Measurements from ENCODE around the gene CCDC13.

CCDC13 gene

DNA sequence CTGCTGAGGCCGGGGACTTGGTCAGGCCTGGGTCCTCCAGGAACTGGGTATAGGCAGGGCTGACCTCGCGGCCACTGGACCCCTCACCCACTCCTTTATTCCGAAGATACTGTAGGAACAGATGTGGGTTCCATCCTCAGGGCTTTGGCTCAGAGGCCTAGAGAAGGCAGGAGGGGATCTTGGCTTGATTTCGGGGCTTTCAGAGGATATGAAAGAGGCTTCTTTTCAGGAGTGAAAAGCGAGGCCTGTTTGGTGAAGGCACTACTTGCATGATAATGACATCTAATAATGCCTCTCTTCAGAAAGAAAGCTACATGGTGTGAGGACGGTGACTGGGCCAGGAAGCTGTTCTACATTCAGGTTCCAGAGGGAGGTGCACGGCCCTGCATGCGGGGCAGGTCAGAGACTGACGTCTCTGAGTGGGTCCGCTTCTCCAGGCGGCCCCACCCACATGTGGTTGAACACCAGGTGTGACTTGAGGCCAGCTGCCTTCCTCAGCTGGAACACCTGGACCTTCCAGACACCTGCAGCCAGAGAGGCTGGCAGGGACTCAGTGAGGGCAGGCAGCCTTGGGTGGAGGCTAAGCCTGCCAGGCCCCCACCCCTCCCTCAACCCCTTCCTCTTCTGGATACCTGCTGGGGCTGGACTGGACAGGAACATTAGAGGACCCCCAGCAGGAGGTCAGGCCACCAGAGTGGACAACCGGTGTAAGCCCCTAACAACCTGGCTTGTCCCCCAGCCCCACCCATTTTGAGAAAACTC is 39.4 kb downstream of the CCDC13 start:
- no peak for DNase-seq (ENCODE audit: low read depth, low spot score)

DNA sequence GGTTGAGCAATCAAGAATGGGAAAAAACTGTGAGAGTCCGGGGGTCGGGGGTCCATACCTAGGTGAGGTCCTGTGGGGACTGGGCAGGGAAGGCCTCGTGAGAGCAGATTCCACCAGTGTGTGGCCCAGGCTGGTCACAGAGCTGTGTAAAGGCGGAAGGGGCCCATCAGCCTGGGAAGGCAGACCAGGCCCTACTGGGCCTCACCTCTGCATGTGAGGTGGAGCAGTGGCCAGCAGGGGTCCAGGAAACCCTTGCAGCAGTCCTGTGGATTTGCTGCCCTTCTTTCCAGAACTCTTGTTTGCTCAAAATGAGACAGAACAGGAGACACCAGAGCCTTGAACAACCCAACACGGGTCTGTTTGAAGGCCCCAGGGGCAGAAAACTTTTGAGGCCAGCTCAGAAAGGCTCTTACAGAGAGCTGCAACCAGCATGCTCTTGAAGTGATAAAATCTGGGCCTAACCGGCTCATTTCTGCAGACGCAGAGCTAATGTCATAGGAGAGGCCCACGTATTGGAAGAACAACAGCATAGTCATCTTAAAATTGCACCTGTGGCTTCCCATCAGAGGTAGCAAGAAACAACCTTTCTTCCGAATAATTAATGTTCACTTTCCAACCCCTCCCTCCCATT is 40.1 kb downstream of the CCDC13 start:
- no peak for DNase-seq (ENCODE audit: low read depth, low spot score)

DNA sequence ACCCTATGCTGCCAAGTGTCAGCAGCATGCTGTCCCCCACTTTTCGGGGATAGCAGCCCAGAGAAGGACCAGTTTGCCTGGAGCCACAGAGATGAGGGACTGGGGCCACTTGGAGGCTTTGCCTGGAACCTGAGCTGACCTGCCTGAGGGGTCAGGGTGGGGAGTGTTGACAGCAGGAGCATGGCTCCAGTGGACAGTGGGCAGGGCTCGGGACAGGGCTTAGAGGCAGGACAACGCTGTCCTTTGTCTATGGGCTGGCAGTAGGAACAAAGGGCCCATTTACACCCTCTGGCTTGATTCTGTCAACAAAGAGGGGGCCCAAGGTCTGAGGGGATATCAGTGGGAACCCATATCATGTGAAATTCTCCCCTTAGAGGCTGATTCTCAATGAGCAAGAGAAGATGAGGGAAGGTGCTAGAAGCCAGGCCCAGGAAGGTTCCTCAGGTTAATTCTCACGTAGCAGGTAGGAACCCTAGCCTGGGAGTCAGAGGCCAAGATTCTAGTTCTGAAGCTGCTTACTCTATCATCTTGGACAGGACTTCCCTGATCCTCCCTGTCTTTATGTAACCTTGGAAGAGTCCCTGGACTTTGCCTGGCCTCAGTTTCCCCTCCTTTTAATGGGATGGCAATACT is 40.7 kb downstream of the CCDC13 start:
- no peak for DNase-seq (ENCODE audit: low read depth, low spot score)

DNA sequence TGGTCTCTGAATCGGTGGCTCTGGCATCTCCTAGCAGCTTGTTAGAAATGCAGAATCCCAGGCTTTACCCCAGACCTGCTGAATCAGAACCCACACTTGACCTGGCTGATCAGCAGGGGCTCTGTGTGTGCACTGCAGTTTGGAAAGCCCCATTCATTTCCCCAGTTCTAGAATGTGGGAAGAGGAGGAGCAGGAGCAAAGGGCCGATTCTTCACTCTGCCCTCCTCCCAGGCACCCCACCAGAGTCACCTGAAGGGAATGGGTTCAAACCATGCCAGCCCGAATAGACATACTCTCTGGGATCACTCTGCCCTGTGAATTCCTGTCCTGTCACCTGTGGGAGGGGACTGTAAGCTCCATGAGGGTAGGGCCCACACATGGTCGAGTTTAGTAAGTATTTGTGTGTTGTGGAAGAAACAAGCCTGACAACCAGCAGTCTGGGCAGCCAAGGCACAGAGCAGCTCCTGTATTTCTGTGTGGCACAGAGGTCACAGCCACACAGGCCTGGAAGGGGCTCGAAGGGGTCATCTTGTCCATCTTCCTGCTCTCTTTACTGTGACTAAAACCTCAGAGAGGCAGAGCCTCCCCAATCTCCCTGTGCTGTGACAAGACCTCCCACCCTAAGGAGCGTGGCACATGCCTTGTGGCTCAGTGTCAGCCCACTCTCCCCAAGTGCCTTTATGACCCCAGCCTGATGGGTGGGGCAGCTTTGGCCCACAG is 41.4 kb downstream of the CCDC13 start:
- DNase-seq (ENCODE audit: low read depth, low spot score): no peak

DNA sequence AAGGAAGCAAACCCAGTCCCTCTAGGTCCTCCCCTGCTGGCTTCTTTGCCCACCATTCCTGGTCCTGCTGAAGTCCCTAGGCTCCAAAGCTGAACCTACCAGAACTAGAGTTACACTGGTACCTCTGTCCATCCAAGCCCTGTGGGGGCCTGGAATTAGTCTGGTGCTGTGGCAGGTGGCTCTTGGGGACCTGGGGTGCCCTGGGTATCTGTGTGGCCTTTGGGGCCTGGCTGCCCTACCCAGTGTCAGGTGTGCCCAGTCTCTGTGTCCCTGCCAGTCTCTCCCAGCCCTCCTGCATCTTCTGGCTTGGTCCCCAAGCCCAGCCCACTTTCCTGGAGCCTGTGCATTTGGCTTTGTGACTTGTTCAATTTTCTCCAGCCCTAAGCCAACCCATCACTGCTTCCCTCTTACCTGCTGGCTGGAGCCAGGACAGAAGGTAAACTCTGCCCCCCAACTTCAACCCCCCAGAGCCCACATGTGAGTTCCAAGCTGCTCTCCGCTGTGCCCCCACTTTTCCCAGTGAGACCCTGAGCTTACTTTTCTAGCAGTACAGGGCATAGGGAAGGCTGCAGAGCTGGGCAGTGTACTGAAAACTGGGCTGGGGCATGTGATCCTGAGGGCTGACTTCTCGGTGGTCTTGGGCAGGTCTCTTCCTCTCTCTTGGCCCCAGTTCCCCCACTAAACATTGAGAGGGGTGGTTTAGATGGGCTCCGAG is 42.2 kb downstream of the CCDC13 start:
- no peak for DNase-seq (ENCODE audit: low read depth, low spot score)

DNA sequence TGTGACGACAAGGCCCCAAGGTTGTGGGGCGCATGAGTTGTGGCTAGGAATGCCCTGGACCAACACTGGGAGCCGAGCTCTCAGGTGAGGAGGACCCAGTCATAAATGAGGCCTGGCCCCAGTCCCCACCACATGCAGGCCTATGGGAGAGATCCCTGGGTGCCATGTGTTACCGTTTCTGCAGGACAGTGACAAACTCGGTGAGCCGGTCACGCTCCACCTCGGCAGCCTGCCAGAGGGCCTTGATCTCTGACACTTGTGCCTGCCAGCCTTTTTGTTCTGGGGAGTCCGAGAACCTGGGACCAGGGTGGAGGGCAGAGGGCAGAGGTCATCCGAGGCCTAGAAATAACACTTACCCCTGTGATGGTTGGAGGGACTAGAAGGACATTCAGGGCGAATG is 42.8 kb downstream of the CCDC13 start:
- no peak for DNase-seq (ENCODE audit: low read depth, low spot score)

DNA sequence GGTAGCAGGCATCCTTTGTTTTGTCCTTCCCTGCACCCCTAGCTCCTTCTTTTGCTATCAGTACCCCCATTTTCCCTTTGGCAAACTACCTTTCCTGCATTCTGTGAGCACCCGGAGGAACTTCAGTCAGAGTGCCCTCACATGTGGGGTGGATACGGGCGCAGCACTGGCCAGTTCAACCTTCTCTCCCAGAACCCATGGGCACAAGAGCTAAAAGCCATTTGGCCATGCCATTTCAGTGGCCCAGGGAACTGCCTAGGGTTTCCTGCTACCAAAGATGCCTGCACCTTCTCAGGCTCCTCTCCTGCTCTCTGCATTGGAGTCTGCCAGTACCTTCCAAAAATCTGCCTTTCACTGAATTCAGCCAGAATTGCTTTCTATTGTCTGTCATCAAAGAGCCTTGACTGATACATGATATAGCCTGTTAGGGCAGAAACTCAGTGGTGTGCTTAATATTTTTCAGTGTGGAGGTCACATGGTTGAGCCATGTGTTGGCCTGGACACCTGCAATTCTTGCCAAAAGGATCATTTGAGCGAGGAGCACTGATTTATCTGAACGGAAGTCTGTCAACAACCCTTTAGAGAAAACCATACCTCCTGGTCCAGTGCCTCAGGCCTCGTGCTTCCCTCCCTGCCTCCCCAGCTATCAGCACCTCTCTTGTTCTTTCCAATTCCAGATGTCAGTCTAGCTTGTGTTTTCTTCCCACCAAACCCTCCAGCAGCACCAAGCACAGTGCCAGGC is 43.5 kb downstream of the CCDC13 start:
- DNase-seq (ENCODE audit: low read depth, low spot score): no peak

DNA sequence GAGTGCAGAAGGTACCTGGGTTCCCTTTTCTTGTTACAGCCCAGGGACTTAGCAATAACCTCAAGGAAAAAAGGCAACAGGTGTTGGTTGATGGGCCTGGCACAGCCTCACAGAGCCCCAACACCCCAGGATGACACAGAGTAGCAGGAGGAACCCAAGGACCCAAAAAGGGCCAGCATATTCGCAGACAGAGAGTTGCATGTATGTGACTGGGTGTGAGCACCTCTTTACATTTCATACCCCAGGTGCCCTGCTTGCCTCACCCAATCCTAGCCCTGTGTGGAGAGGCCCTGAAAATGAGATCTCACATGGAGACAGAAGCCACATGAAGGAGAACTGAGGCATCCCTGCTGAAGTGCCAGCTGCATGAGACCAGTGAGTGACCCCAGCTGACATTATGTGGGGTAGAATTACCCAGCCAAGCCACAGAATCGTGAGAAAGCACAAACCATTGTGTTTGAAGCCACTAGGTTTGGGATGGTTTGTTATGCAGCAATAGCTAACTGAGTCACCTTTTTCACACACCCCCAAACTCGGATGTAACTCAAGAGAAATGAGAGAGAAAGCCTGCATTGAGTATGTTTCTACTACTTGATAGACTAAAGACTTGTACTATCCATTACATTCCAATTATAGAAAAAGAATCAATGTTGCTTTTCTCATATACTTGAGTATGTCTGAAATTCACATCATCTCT is 44.2 kb downstream of the CCDC13 start:
- no peak for DNase-seq (ENCODE audit: low read depth, low spot score)

DNA sequence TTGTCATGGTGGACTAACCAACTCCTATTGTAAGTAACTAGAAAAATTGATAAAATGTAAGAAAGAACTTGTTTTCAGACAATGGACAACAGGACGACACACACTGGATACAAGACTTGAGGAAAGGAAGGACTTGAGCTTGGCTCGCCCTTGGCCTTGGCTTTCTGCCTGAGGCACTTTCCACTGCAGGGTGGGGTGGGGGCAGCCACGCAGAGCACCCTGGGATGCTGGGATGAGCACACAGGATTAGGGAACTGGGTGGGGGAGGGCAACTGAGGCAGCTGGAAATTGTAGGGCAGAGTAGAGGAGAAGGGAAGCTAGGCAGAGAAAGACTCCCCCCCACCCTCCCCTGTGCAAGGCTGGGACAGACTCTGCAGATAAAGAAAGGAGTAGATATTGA is 45.0 kb downstream of the CCDC13 start:
- DNase-seq (ENCODE audit: low read depth, low spot score): no peak

DNA sequence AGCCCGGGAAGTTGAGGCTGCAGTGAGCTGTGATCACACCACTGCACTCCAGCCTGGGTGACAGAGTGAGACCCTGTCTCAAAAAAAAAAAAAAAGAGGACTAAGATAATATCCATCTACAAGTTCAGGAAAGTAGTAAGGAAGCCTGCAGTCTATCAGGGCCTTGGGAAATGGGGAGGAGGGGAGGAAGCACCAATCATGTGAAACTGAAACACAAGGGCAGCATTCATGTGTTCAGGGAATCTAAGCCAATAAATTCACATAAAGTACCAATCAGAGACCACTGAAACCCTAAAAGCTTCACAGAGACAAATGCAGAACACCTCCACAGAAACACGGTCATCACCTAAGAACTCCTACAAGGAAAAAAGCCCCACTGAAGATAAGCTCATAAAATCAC is 47.6 kb downstream of the CCDC13 start:
- no peak for DNase-seq (ENCODE audit: low read depth, low spot score)

DNA sequence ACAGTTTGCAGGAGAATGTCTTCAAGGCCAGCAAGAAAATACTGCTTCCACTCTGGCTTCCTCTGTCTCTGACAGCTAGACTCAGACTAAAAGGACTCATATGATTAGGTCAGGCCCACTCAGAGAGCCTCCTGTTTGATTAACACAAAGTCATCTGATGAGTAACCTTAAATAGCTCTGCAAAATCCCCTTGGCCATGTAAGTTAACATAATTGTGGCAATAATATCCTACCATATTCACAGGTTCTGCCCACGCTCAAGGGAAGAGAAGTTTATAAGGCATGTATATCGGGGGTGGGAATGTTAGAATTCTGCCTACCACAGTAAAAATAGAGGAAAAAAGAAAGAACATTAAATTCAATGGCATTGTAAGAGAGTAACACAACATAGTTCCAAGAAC is 49.8 kb downstream of the CCDC13 start:
- DNase-seq (ENCODE audit: low read depth, low spot score): no peak
